Muscle of leg (tissue), 11 donors: ENCODE data around the gene CMA1. TPM values are rescaled to one million over a fixed set of nuclear protein-coding genes. Genes with fewer than 3 reads are reported as not detected.
"Not testable (repeated sequence)": the region's sequence is repeated elsewhere in the genome, so short reads cannot be mapped to it uniquely, and the experiment has no call there.

ENCODE experiments used
- DNase-seq: peaks from one replicate; pipeline ENCODE4 v3.0.0; 2013
- H3K27ac ChIP-seq: one replicate; pipeline ENCODE4 v1.5.1; 2013; ENCODE audit warnings: mild to moderate bottlenecking, low read length, control low read depth
- H3K27me3 ChIP-seq: one replicate; pipeline ENCODE4 v1.6.1; 2013; ENCODE audit warnings: low read length; ENCODE audit not compliant: control insufficient read depth, insufficient read depth
- H3K36me3 ChIP-seq: one replicate; pipeline ENCODE4 v1.6.1; 2013; ENCODE audit warnings: low read length; ENCODE audit not compliant: control insufficient read depth, insufficient read depth
- H3K4me1 ChIP-seq: one replicate; pipeline ENCODE4 v1.6.1; 2013; ENCODE audit warnings: low read length; ENCODE audit not compliant: control insufficient read depth, insufficient read depth
- H3K4me3 ChIP-seq: one replicate; pipeline ENCODE4 v1.5.1; 2013; ENCODE audit warnings: low read length, control low read depth
- H3K9me3 ChIP-seq: replicated peaks from 2 replicates; pipeline ENCODE4 v1.6.1; 2013; ENCODE audit warnings: low read depth, low read length; ENCODE audit not compliant: control insufficient read depth
- WGBS: methylation state at CpG from one replicate; pipeline ENCODE4 v1.1.5; 2013; ENCODE audit warnings: missing lambda C conversion rate; ENCODE audit not compliant: insufficient coverage; 5-methylcytosine and 5-hydroxymethylcytosine counted together
- polyA plus RNA-seq, 8 donors: library from polyadenylated mRNA; unstranded; fragments of 120-200 nt; gene quantifications; one replicate each; pipeline versions ENCODE4 v1.2.1 to v1.2.3, GENCODE V29; 2013; ENCODE audit warnings: inconsistent platforms in 1 of 8, low replicate concordance in 1 of 8; ENCODE audit not compliant: insufficient read length in 8 of 8, insufficient read depth in 1 of 8
- total RNA-seq: library from RNA; stranded (reverse); fragments of 120-200 nt; gene quantifications from one replicate; pipeline ENCODE4 v1.2.4, GENCODE V29; 2013

Gene CMA1
- total and polyA plus RNA-seq, 9 donors, result 0.11 to 0.13 TPM; not detected in 7

GRCh38 chr14:24506443-24506842 lies 1.6 kb downstream of the CMA1 start:
- Histone ChIP-seq H3K4me1 (no peaks in the 10 kb centered on the region), H3K9me3 (no peaks in the 10 kb centered on the region), H3K27ac (no peak overlapping the region), H3K27me3 (no peaks in the 10 kb centered on the region), H3K36me3 (no peaks in the 10 kb centered on the region), H3K4me3 (no peak overlapping the region)
- 73% methylated on average over 5 of the region's 6 CpGs for WGBS
- no peak for DNase-seq

DNA sequence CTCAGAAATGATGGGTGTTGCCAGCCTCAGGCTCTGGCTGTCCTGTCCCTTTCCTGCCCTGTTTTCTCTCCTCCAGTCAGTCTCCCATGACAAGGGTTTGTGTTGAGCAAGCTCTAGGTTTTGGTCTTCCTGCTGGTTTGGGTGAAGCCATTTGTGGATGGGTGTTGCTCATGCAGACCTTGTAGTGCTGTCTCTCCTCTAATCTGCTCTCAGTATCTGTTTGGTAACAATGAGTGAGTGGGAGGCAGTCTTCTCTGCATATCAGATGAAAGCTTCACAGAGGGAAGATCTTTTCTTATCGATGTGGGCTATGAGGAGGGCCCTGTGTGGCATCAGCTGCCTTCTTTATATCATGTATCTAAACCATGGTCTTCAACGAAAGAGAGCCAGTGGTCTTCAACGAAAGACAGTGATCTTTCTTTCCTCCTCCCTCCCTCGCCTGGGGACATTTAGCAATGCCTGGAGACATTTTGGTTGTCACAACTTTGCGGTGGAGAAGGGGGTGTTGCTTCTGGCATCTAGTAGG lies 3.6 kb downstream of the CMA1 start:
- Histone ChIP-seq H3K27me3 (no peaks in the 10 kb centered on the region), H3K4me3 (no peak overlapping the region)
- WGBS, result no CpG with 5 or more reads among the region's 5 CpGs

GRCh38 chr14:24491586-24492408 lies 16.3 kb downstream of the CMA1 start:
- not testable (repeated sequence) for DNase-seq, H3K27ac ChIP-seq, H3K4me3 ChIP-seq, H3K27me3 ChIP-seq, H3K4me1 ChIP-seq, H3K36me3 ChIP-seq, H3K9me3 ChIP-seq
- WGBS, result 82% methylated on average over 14 of the region's 19 CpGs

More for the DNA sequence above, 3.6 kb downstream of the CMA1 start:
- Histone ChIP-seq H3K36me3 (no peaks in the 10 kb centered on the region), H3K4me1 (no peaks in the 10 kb centered on the region), H3K9me3 (no peaks in the 10 kb centered on the region), H3K27ac (no peak overlapping the region)
- DNase-seq, result no peak

DNA sequence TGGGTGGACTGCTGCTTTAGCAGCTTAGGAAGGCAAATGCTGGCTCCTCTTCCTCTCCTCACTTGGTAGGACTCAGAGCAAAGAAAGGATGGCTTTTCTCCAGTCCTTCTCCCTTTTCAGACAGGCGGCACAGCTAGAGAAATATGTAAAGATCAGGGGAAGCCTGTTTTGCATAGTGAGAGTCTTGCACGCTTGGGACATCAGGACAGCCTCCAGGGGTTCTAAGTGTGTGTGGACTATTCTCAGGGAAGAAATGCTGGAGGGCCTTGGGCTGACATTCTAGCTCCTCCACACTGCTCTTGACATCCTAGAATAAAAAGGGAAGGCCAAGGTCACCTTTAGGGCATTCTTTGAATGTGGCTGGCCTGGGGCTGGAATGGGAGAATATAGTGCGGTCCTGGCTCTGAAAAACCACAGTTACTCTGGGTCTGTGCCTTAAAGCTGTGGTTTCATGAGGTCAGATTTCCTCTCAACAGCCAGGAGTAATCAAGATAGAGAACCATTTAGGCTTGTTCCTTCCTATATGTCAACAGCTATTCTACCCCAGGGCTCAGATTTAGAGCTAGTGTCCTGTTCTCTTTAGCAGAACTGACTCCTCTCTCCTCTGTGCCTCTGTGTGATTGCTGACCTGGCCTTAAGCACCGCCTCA lies 24.3 kb downstream of the CMA1 start:
- peak; percentile 7 for DNase-seq
- H3K4me1 ChIP-seq, result no peaks in the 10 kb centered on the region
- H3K27me3 ChIP-seq, result no peaks in the 10 kb centered on the region
- no peaks in the 10 kb centered on the region for H3K36me3 ChIP-seq
- WGBS, result 57% methylated on average over 1 of the region's 4 CpGs
- H3K27ac ChIP-seq, result no peak overlapping the region
- H3K4me3 ChIP-seq, result no peak overlapping the region
- no peaks in the 10 kb centered on the region for H3K9me3 ChIP-seq

DNA sequence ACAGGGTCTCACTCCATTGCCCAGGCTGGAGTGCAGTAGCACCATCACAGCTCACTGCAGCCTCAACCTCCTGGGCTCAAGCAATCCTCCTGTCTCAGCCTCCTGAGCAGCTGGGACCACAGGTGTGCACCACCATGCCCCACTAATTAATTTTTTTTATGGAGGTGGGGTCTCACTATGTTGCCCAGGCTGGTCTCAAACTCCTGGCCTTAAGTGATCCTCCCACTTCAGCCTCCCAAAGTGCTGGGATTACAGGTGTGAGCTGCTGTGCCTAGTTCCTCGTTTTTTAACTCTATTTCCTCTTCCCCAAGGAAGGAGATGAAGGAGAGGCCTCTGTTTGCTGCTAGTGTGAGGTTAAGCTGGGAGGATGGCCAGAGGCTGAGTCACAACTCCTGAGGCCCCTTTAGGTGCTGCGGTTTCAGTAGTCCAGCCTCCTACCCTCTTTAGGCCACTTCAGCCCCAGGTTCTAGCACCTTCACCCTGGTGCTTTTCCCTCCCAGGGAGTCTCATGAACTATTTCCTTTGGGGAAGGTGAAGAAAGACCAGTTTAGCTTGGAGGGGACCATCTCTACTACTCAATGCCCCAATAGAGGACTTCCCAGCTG lies 25.3 kb downstream of the CMA1 start:
- not testable (repeated sequence) for H3K9me3 ChIP-seq, H3K27ac ChIP-seq, H3K4me1 ChIP-seq, H3K36me3 ChIP-seq, H3K4me3 ChIP-seq, H3K27me3 ChIP-seq, DNase-seq
- no CpG with 5 or more reads among the region's 2 CpGs for WGBS

DNA sequence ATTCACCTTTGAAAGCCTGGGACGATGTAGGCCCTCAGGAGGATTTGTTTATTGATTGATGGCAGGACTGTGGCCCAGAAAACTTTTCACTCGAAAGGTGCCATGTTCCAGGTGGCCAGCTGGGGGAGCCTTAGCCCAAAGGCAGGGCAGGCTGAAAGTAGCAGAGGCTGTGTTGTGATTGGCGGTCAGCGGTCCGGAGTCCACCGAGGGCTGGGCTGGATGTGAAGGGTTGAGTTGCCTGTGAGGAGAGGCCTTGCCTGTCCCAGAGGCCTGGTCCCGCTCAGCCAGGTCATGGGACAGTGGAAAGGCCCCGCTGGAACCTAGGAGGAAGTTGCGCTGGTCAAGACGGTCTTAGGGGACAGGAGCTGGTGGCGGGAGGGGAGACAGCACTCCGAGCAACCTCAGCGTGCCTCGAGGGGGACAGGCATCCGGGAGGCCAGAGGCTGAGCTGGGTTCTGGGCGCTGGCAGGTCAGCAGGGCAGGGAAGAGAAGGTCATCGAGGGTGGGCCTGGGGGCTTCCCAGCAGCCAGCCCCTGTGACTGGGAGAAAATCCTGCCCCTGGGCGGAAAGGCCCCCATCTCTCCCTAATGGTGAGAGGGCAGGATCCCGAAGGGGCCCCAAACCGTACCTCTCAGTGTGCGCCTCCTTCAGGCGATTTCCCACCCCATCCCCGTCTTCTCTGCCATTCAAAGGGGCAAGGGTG lies 26.3 kb downstream of the CMA1 start:
- Histone ChIP-seq H3K4me1 (no peaks in the 10 kb centered on the region), H3K4me3 (no peak overlapping the region), H3K9me3 (no peaks in the 10 kb centered on the region), H3K27ac (no peak overlapping the region), H3K27me3 (no peaks in the 10 kb centered on the region), H3K36me3 (no peaks in the 10 kb centered on the region)
- WGBS, result 33% methylated on average over 18 of the region's 23 CpGs
- peak; percentile 4 for DNase-seq

- WGBS, result 0% methylated on average over 1 of the region's 1 CpG
- not testable (repeated sequence) for H3K27me3 ChIP-seq, DNase-seq, H3K36me3 ChIP-seq, H3K4me3 ChIP-seq, H3K9me3 ChIP-seq, H3K4me1 ChIP-seq, H3K27ac ChIP-seq
Measured at GRCh38 chr14:24479999-24480398, 28.1 kb downstream of the CMA1 start.

- WGBS, result 80% methylated on average over 1 of the region's 4 CpGs
- DNase-seq, result no peak
- Histone ChIP-seq H3K36me3 (no peaks in the 10 kb centered on the region), H3K27ac (no peak overlapping the region), H3K4me1 (no peaks in the 10 kb centered on the region), H3K9me3 (no peaks in the 10 kb centered on the region), H3K27me3 (no peaks in the 10 kb centered on the region), H3K4me3 (no peak overlapping the region)
Measured at GRCh38 chr14:24475261-24475660, 32.8 kb downstream of the CMA1 start.

DNA sequence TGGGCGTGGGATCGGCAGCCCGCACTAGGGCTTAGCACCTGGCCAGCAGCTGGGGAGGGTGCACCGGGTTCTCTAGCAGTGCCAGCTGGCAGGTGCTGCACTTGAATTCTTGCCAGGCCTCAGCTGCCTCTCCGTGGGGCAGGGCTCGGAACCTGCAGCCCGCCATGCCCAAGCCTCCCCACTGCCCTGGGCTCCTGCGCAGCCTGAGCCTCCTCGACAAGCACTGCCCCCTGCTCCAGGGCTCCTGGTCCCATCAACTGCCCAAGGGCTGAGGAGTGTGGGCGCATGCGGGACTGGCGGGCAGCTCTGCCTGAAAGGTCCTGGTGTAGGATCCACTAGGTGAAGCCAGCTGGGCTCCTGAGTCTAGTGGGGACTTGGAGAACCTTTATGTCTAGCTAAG lies 34.9 kb downstream of the CMA1 start:
- WGBS, result 71% methylated on average over 10 of the region's 12 CpGs
- Histone ChIP-seq H3K9me3 (no peaks in the 10 kb centered on the region), H3K27ac (no peak overlapping the region), H3K27me3 (no peaks in the 10 kb centered on the region), H3K4me1 (no peaks in the 10 kb centered on the region), H3K36me3 (no peaks in the 10 kb centered on the region), H3K4me3 (no peak overlapping the region)
- DNase-seq, result no peak

- H3K36me3 ChIP-seq, H3K9me3 ChIP-seq, H3K27me3 ChIP-seq, H3K4me3 ChIP-seq, DNase-seq, H3K4me1 ChIP-seq, H3K27ac ChIP-seq: not testable (repeated sequence)
- no CpG with 5 or more reads among the region's 2 CpGs for WGBS
Measured at GRCh38 chr14:24470450-24470849, 37.6 kb downstream of the CMA1 start.
